Progenitor cell of endocrine pancreas (in vitro differentiated cells): Measurements from ENCODE around the gene ABCG2. TPM values are rescaled to one million over a fixed set of nuclear protein-coding genes. Genes with fewer than 3 reads are reported as not detected.
"Not testable (repeated sequence)": the region's sequence is repeated elsewhere in the genome, so short reads cannot be mapped to it uniquely, and the experiment has no call there.

Experiments used
- DNase-seq: peaks from one replicate; pipeline ENCODE4 v3.0.0; 2021; ENCODE audit warnings: low spot score; ENCODE audit not compliant: unreplicated experiment
- H3K27ac Mint-ChIP-seq: 2 replicates; pipeline ENCODE4 v1.8.0; 2021; ENCODE audit warnings: mild to moderate bottlenecking, moderate library complexity, mixed read lengths
- H3K27me3 Mint-ChIP-seq: 2 replicates; pipeline ENCODE4 v1.8.0; 2021; ENCODE audit warnings: mixed read lengths
- H3K36me3 Mint-ChIP-seq: 2 replicates; pipeline ENCODE4 v1.8.0; 2022; ENCODE audit warnings: mixed read lengths; ENCODE audit not compliant: insufficient read depth
- H3K4me1 Mint-ChIP-seq: 2 replicates; pipeline ENCODE4 v1.8.0; 2021; ENCODE audit warnings: low read depth, mixed read lengths
- H3K4me3 Mint-ChIP-seq: 2 replicates; pipeline ENCODE4 v1.8.0; 2021; ENCODE audit warnings: low read depth, mild to moderate bottlenecking, moderate library complexity, mixed read lengths
- H3K9me3 Mint-ChIP-seq: 2 replicates; pipeline ENCODE4 v1.8.0; 2021; ENCODE audit warnings: low read depth, mixed read lengths
- total RNA-seq: library from RNA; stranded (reverse); gene quantifications from 2 replicates; pipeline ENCODE4 v1.2.1, GENCODE V29; 2021
- TF ChIP-seq, protein P1 (sequence below): fragments of 200-600 bp; sonication (generic); IDR thresholded peaks from one replicate; pipeline ENCODE4 v1.5.0; 2021; ENCODE audit warnings: antibody characterized with exemption, mild to moderate bottlenecking; ENCODE audit not compliant: unreplicated experiment

Gene ABCG2
- total RNA-seq, 1 donor from 2014 or later, result 2.3 TPM

GRCh38 chr4:88108747-88109122 is 49.7 kb downstream of the ABCG2 start:
- Mint-ChIP-seq H3K36me3 (peaks cover 2% of the 10 kb centered on the region), H3K27me3 (no peaks in the 10 kb centered on the region), H3K4me1 (peaks cover 36% of the 10 kb centered on the region), H3K27ac (peak overlapping the region; percentile 95), H3K9me3 (peaks cover 10% of the 10 kb centered on the region), H3K4me3 (no peak overlapping the region)
- TF ChIP-seq, protein P1, sequence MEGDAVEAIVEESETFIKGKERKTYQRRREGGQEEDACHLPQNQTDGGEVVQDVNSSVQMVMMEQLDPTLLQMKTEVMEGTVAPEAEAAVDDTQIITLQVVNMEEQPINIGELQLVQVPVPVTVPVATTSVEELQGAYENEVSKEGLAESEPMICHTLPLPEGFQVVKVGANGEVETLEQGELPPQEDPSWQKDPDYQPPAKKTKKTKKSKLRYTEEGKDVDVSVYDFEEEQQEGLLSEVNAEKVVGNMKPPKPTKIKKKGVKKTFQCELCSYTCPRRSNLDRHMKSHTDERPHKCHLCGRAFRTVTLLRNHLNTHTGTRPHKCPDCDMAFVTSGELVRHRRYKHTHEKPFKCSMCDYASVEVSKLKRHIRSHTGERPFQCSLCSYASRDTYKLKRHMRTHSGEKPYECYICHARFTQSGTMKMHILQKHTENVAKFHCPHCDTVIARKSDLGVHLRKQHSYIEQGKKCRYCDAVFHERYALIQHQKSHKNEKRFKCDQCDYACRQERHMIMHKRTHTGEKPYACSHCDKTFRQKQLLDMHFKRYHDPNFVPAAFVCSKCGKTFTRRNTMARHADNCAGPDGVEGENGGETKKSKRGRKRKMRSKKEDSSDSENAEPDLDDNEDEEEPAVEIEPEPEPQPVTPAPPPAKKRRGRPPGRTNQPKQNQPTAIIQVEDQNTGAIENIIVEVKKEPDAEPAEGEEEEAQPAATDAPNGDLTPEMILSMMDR, result no peak
- DNase-seq, result no peak

DNA sequence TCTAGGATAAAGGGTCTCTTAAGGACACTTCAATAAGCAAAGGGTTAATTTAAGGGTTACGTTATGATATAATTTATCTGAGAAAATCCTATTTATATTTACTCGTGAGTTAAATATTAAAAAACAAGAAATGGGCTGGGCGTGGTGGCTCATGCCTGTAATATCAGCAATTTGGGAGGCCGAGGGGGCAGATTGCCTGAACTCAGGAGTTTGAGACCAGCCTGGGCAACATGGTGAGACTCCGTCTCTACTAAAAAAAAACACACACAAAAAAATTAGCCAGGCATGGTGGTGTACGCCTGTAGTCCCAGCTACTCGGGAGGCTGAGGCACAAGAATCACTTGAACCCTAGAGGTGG is 50.4 kb downstream of the ABCG2 start:
- not testable (repeated sequence) for DNase-seq, H3K36me3 Mint-ChIP-seq, H3K27me3 Mint-ChIP-seq, H3K4me3 Mint-ChIP-seq
- Mint-ChIP-seq H3K27ac (peak overlapping the region; percentile 56), H3K9me3 (peaks cover 10% of the 10 kb centered on the region), H3K4me1 (peaks cover 34% of the 10 kb centered on the region)

GRCh38 chr4:88107406-88108107 is 50.9 kb downstream of the ABCG2 start:
- Mint-ChIP-seq H3K4me1 (peaks cover 34% of the 10 kb centered on the region), H3K9me3 (peaks cover 10% of the 10 kb centered on the region), H3K27me3 (no peaks in the 10 kb centered on the region), H3K36me3 (peaks cover 2% of the 10 kb centered on the region), H3K27ac (peak overlapping the region; percentile 71), H3K4me3 (no peak overlapping the region)
- TF ChIP-seq, protein P1, result no peak
- DNase-seq, result no peak

GRCh38 chr4:88106205-88106604 is 52.2 kb downstream of the ABCG2 start:
- H3K27ac Mint-ChIP-seq, result no peak overlapping the region
- peaks cover 2% of the 10 kb centered on the region for H3K36me3 Mint-ChIP-seq
- no peaks in the 10 kb centered on the region for H3K27me3 Mint-ChIP-seq
- H3K9me3 Mint-ChIP-seq, result peaks cover 10% of the 10 kb centered on the region
- DNase-seq, result no peak
- H3K4me3 Mint-ChIP-seq, result no peak overlapping the region
- TF ChIP-seq, protein P1, result no peak
- H3K4me1 Mint-ChIP-seq, result peaks cover 30% of the 10 kb centered on the region

GRCh38 chr4:88104902-88105610 is 53.4 kb downstream of the ABCG2 start:
- H3K27me3 Mint-ChIP-seq, result no peaks in the 10 kb centered on the region
- no peak for DNase-seq
- TF ChIP-seq, protein P1, result no peak
- H3K4me1 Mint-ChIP-seq, result peaks cover 28% of the 10 kb centered on the region
- H3K4me3 Mint-ChIP-seq, result no peak overlapping the region
- peaks cover 2% of the 10 kb centered on the region for H3K36me3 Mint-ChIP-seq
- H3K9me3 Mint-ChIP-seq, result peaks cover 10% of the 10 kb centered on the region
- no peak overlapping the region for H3K27ac Mint-ChIP-seq
